Measurements from ENCODE around the gene RECQL5.

- no peak for TF ChIP-seq CTCF (tag by site-specific recombination; IDR thresholded peaks at IDR 0.05)
- TF ChIP-seq ZNF354C (tag by site-specific recombination; IDR thresholded peaks at IDR 0.05; ENCODE audit: borderline replicate concordance, low read depth), result no peak
- no peak for TF ChIP-seq ZNF311 (tag by site-specific recombination; IDR thresholded peaks at IDR 0.05; ENCODE audit: borderline replicate concordance)
- no peak for TF ChIP-seq ZNF341 (tag by site-specific recombination; IDR thresholded peaks at IDR 0.05; ENCODE audit: low read depth)
- TF ChIP-seq ZNF19 (tag by site-specific recombination; IDR thresholded peaks at IDR 0.05; ENCODE audit: low read depth), result no peak
- TF ChIP-seq ZNF776 (tag by site-specific recombination; IDR thresholded peaks at IDR 0.05; ENCODE audit: borderline replicate concordance), result no peak
- no peak for TF ChIP-seq ZNF184 (tag by site-specific recombination; IDR thresholded peaks at IDR 0.05)
- TF ChIP-seq ZNF423 (tag by site-specific recombination; IDR thresholded peaks at IDR 0.05), result no peak
- TF ChIP-seq ZNF768 (tag by site-specific recombination; IDR thresholded peaks at IDR 0.05), result no peak
- no peak for TF ChIP-seq ZBTB17 (tag by site-specific recombination; IDR thresholded peaks at IDR 0.05)
- no peak for TF ChIP-seq ZNF707 (tag by site-specific recombination; IDR thresholded peaks at IDR 0.05)
These were observed 29.4 kb downstream of the RECQL5 start for GRCh38 chr17:75637551-75637950.
